Measurements from ENCODE around the gene CMSS1. TPM values are rescaled to one million over a fixed set of nuclear protein-coding genes. Genes with fewer than 3 reads are reported as not detected.

CMSS1 gene
- total and polyA plus RNA-seq, 4 donors = 3.8 to 19.5 (median 7.5) TPM

GRCh38 chr3:99837715-99838114 is 20.1 kb downstream of the CMSS1 start:
- no peaks in the 10 kb centered on the region for H3K27me3 ChIP-seq (ENCODE audit: control insufficient read depth in 4 of 4, insufficient read depth in 4 of 4, low read length in 3 of 4)
- H3K27ac ChIP-seq (ENCODE audit: low read depth in 1 of 2, low read length in 2 of 2) = no peak overlapping the region
- TF ChIP-seq NR2F2 (IDR thresholded peaks at IDR 0.05) (no peak), ZBTB33 (IDR thresholded peaks at IDR 0.05) (no peak), RAD21 (IDR thresholded peaks at IDR 0.05) (no peak), REST (IDR thresholded peaks at IDR 0.05) (no peak), FOXA2 (IDR thresholded peaks at IDR 0.05) (no peak), HNF4A (conservative IDR thresholded peaks at IDR 0.05) (no peak), TAF1 (conservative IDR thresholded peaks at IDR 0.05) (no peak), EGR1 (IDR thresholded peaks at IDR 0.05; ENCODE audit: low read depth in 2 of 2) (no peak), YY1 (IDR thresholded peaks at IDR 0.05) (no peak), GABPA (IDR thresholded peaks at IDR 0.05 in 1 of 2, conservative IDR thresholded peaks at IDR 0.05 in 1 of 2) (no peak), MAX (IDR thresholded peaks at IDR 0.05) (no peak), HNF4G (IDR thresholded peaks at IDR 0.05) (no peak), FOXA1 (IDR thresholded peaks at IDR 0.05) (no peak), ATF3 (IDR thresholded peaks at IDR 0.05) (no peak), JUND (IDR thresholded peaks at IDR 0.05) (no peak), SP1 (IDR thresholded peaks at IDR 0.05) (no peak), CTCF (IDR thresholded peaks at IDR 0.05; ENCODE audit: low read depth, low read length, missing input control) (no peak)
- H3K36me3 ChIP-seq (ENCODE audit: control insufficient read depth in 4 of 4, insufficient read depth in 3 of 4, low read depth in 1 of 4, low read length in 3 of 4) = peaks cover 0 to 2% (median 0%) of the 10 kb centered on the region in 4 donors
- H3K4me1 ChIP-seq (ENCODE audit: control insufficient read depth in 4 of 4, insufficient read depth in 4 of 4, low read length in 3 of 4) = peaks cover 0 to 4% (median 0%) of the 10 kb centered on the region in 4 donors
- H3K9me3 ChIP-seq (ENCODE audit: control insufficient read depth in 4 of 4, low read length in 3 of 4) = no peaks in the 10 kb centered on the region
- no peak overlapping the region for H3K4me3 ChIP-seq (ENCODE audit: low read depth in 1 of 3, low read length in 3 of 3)
- no peak for DNase-seq (ENCODE audit: low spot score)
- WGBS = 87% methylated on average over 1 of the region's 1 CpG
- H3K9ac ChIP-seq (ENCODE audit: low read depth in 1 of 2, low read length in 2 of 2) = peak overlapping the region in 1 of 2 donors; percentile 19

- no peak for TF ChIP-seq HNF4A (conservative IDR thresholded peaks at IDR 0.05)
- TF ChIP-seq RAD21 (IDR thresholded peaks at IDR 0.05) = no peak
- TF ChIP-seq GABPA (IDR thresholded peaks at IDR 0.05 in 1 of 2, conservative IDR thresholded peaks at IDR 0.05 in 1 of 2) = no peak
- Histone ChIP-seq H3K27ac (ENCODE audit: low read depth in 1 of 2, low read length in 2 of 2) (no peak overlapping the region), H3K4me3 (ENCODE audit: low read depth in 1 of 3, low read length in 3 of 3) (no peak overlapping the region), H3K4me1 (ENCODE audit: control insufficient read depth in 4 of 4, insufficient read depth in 4 of 4, low read length in 3 of 4) (peaks cover 0 to 3% (median 0%) of the 10 kb centered on the region in 4 donors), H3K36me3 (ENCODE audit: control insufficient read depth in 4 of 4, insufficient read depth in 3 of 4, low read depth in 1 of 4, low read length in 3 of 4) (peaks cover 0 to 4% (median 0%) of the 10 kb centered on the region in 4 donors), H3K9me3 (ENCODE audit: control insufficient read depth in 4 of 4, low read length in 3 of 4) (no peaks in the 10 kb centered on the region), H3K9ac (ENCODE audit: low read depth in 1 of 2, low read length in 2 of 2) (no peak overlapping the region), H3K27me3 (ENCODE audit: control insufficient read depth in 4 of 4, insufficient read depth in 4 of 4, low read length in 3 of 4) (no peaks in the 10 kb centered on the region)
- no peak for DNase-seq (ENCODE audit: low spot score)
Measured at GRCh38 chr3:99838755-99839154, 21.1 kb downstream of the CMSS1 start.
